PC-9 (cell line): ENCODE measurements around the gene GRB7.
A peak's percentile ranks its signal among the peaks of the same experiment; 100 is the strongest.

Source experiments
- EZH2 ChIP-seq: fragments of 200-600 bp; sonication (generic); IDR thresholded peaks from 2 replicates; pipeline ENCODE4 v1.8.0; 2017; ENCODE audit warnings: antibody characterized with exemption, low read depth
- TF ChIP-seq, protein P1 (sequence below): fragments of 200-600 bp; sonication (generic); conservative IDR thresholded peaks from 2 replicates; pipeline ENCODE4 v1.6.1; 2017; ENCODE audit warnings: mixed run types, antibody characterized with exemption, mild to moderate bottlenecking, moderate library complexity

DNA sequence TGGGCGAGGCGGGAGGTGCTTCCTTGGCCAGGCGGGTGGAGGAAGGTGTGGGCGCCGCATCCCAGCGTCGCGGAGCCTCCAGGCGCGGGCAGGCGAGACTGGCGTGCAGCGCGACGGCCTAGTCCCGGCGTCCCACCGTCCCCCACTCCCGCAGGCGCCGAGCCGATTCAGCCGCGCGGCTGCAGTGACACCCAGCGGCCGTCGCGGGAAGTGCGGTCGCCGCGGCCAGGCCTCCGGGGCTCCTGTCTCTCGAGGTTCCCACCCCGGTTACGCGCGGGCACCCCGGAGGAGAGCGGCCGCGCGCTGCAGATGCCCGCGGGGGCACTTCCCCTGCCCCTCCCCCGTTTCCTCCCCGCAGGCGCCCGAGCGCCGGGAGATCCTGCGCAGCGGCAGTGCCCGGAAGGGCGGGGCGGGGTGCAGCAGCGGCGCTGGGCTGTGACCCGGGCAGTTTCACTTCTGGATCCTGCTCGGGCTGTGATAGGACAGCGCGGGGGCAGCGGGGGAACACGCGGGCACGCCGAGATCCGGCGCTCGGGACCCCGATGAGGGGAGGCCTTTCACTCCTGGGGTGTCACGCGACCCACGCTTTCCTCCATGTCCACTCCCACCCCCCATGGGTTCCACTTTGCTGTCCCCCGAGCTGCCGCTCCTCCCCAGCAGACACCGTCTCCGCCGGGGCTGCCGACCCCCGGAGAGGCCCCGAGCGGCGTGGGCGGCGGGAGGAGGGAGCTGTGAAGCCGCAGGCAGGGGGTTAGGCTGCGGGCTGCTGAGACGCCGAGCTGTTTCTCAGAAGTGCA lies 16.6 kb downstream of the GRB7 start:
- TF ChIP-seq, protein P1, sequence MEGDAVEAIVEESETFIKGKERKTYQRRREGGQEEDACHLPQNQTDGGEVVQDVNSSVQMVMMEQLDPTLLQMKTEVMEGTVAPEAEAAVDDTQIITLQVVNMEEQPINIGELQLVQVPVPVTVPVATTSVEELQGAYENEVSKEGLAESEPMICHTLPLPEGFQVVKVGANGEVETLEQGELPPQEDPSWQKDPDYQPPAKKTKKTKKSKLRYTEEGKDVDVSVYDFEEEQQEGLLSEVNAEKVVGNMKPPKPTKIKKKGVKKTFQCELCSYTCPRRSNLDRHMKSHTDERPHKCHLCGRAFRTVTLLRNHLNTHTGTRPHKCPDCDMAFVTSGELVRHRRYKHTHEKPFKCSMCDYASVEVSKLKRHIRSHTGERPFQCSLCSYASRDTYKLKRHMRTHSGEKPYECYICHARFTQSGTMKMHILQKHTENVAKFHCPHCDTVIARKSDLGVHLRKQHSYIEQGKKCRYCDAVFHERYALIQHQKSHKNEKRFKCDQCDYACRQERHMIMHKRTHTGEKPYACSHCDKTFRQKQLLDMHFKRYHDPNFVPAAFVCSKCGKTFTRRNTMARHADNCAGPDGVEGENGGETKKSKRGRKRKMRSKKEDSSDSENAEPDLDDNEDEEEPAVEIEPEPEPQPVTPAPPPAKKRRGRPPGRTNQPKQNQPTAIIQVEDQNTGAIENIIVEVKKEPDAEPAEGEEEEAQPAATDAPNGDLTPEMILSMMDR: peak; percentile 87
- TF ChIP-seq EZH2: no peak
